ENCODE measurements around the gene LRP1B. TPM values are rescaled to one million over a fixed set of nuclear protein-coding genes. Genes with fewer than 3 reads are reported as not detected.

LRP1B gene
- polyA plus RNA-seq, 1 donor from 2014 or later = 12.7 TPM

DNA sequence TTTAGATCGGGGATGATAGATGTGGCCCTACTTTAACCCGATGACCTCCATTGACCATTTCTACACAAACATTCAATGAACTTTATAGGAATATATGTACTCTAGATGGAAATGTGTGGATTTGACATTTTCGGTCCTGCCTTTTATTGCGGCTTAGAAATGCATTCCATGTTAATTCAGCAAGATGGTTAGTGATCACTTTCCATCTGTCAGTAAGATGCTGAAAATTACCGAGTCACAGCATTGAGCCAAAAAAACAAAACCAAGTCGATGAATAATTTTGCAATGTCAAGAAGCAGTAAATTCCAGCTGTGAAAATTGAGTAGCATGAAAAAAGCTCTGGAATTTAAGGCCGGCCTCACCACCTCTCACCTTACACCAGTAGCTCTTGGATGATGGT lies 1708.1 kb downstream of the LRP1B start:
- Histone ChIP-seq H3K36me3 (ENCODE audit: insufficient read depth, low read length) (no peaks in the 10 kb centered on the region), H3K27me3 (ENCODE audit: insufficient read depth, low read depth, low read length) (no peaks in the 10 kb centered on the region), H3K9me2 (ENCODE audit: insufficient read depth, low read length) (no peaks in the 10 kb centered on the region), H3K79me2 (replicated peaks; ENCODE audit: insufficient read depth, low read length) (no peaks in the 10 kb centered on the region), H3K9ac (ENCODE audit: low read length) (no peak overlapping the region), H3K9me3 (ENCODE audit: low read length) (no peaks in the 10 kb centered on the region), H3K4me3 (ENCODE audit: low read length) (no peak overlapping the region), H3K4me2 (ENCODE audit: low read length) (no peak overlapping the region), H4K20me1 (ENCODE audit: insufficient read depth) (no peaks in the 10 kb centered on the region), H3K27ac (ENCODE audit: low read length) (no peak overlapping the region), H3F3A (ENCODE audit: insufficient read depth, low read length, poor library complexity, severe bottlenecking) (no peaks in the 10 kb centered on the region), H2AFZ (ENCODE audit: low read depth, low read length) (no peak overlapping the region)
- TF ChIP-seq MXI1 (conservative IDR thresholded peaks at IDR 0.05; ENCODE audit: poor library complexity, severe bottlenecking) = no peak
- TF ChIP-seq TAF1 (IDR thresholded peaks at IDR 0.05; ENCODE audit: low read depth) = no peak
- no peak for TF ChIP-seq EZH2 (IDR thresholded peaks at IDR 0.05; ENCODE audit: borderline replicate concordance, insufficient read depth, low read length, poor library complexity, severe bottlenecking)
- TF ChIP-seq EP300 (conservative IDR thresholded peaks at IDR 0.05; ENCODE audit: poor library complexity, severe bottlenecking) = no peak
- no peak for TF ChIP-seq POLR2AphosphoS5 (IDR thresholded peaks at IDR 0.05)
- no peak for TF ChIP-seq RAD21 (conservative IDR thresholded peaks at IDR 0.05)
- no peak for TF ChIP-seq SMC3 (conservative IDR thresholded peaks at IDR 0.05; ENCODE audit: poor library complexity)
- TF ChIP-seq, protein P1, sequence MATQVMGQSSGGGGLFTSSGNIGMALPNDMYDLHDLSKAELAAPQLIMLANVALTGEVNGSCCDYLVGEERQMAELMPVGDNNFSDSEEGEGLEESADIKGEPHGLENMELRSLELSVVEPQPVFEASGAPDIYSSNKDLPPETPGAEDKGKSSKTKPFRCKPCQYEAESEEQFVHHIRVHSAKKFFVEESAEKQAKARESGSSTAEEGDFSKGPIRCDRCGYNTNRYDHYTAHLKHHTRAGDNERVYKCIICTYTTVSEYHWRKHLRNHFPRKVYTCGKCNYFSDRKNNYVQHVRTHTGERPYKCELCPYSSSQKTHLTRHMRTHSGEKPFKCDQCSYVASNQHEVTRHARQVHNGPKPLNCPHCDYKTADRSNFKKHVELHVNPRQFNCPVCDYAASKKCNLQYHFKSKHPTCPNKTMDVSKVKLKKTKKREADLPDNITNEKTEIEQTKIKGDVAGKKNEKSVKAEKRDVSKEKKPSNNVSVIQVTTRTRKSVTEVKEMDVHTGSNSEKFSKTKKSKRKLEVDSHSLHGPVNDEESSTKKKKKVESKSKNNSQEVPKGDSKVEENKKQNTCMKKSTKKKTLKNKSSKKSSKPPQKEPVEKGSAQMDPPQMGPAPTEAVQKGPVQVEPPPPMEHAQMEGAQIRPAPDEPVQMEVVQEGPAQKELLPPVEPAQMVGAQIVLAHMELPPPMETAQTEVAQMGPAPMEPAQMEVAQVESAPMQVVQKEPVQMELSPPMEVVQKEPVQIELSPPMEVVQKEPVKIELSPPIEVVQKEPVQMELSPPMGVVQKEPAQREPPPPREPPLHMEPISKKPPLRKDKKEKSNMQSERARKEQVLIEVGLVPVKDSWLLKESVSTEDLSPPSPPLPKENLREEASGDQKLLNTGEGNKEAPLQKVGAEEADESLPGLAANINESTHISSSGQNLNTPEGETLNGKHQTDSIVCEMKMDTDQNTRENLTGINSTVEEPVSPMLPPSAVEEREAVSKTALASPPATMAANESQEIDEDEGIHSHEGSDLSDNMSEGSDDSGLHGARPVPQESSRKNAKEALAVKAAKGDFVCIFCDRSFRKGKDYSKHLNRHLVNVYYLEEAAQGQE (IDR thresholded peaks at IDR 0.05; ENCODE audit: borderline replicate concordance) = no peak
- TF ChIP-seq CTCF (IDR thresholded peaks at IDR 0.05; ENCODE audit: poor library complexity, severe bottlenecking) = no peak

- Histone ChIP-seq H3K27ac (ENCODE audit: low read length) (no peak overlapping the region), H3K27me3 (ENCODE audit: insufficient read depth, low read depth, low read length) (no peaks in the 10 kb centered on the region), H3K79me2 (replicated peaks; ENCODE audit: insufficient read depth, low read length) (no peaks in the 10 kb centered on the region), H3K36me3 (ENCODE audit: insufficient read depth, low read length) (no peaks in the 10 kb centered on the region), H2AFZ (ENCODE audit: low read depth, low read length) (no peak overlapping the region), H3F3A (ENCODE audit: insufficient read depth, low read length, poor library complexity, severe bottlenecking) (no peaks in the 10 kb centered on the region), H3K4me3 (ENCODE audit: low read length) (no peak overlapping the region), H3K9me2 (ENCODE audit: insufficient read depth, low read length) (no peaks in the 10 kb centered on the region), H3K9me3 (ENCODE audit: low read length) (no peaks in the 10 kb centered on the region), H3K4me2 (ENCODE audit: low read length) (no peak overlapping the region), H3K9ac (ENCODE audit: low read length) (no peak overlapping the region), H4K20me1 (ENCODE audit: insufficient read depth) (no peaks in the 10 kb centered on the region)
- TF ChIP-seq CTCF (IDR thresholded peaks at IDR 0.05; ENCODE audit: poor library complexity, severe bottlenecking) (no peak), SMC3 (conservative IDR thresholded peaks at IDR 0.05; ENCODE audit: poor library complexity) (no peak), MXI1 (conservative IDR thresholded peaks at IDR 0.05; ENCODE audit: poor library complexity, severe bottlenecking) (no peak), EP300 (conservative IDR thresholded peaks at IDR 0.05; ENCODE audit: poor library complexity, severe bottlenecking) (no peak), RAD21 (conservative IDR thresholded peaks at IDR 0.05) (no peak), EZH2 (IDR thresholded peaks at IDR 0.05; ENCODE audit: borderline replicate concordance, insufficient read depth, low read length, poor library complexity, severe bottlenecking) (no peak), TAF1 (IDR thresholded peaks at IDR 0.05; ENCODE audit: low read depth) (no peak), POLR2AphosphoS5 (IDR thresholded peaks at IDR 0.05) (no peak)
- TF ChIP-seq, protein P1 (IDR thresholded peaks at IDR 0.05; ENCODE audit: borderline replicate concordance) = no peak
Measured at GRCh38 chr2:140417504-140417903, 1713.3 kb downstream of the LRP1B start.

Measured in neural cell (in vitro differentiated cells).